Loucy (cell line): Measurements from ENCODE around the gene MYO1F.

Source experiments
- H2AFZ ChIP-seq: fragments of 200-600 bp; sonication (generic); 2 replicates; pipeline ENCODE4 v1.6.0; 2016; ENCODE audit warnings: antibody characterized with exemption, mild to moderate bottlenecking, low read length, moderate library complexity
- H3F3A ChIP-seq: fragments of 200-600 bp; 2 replicates; pipeline ENCODE4 v1.6.0; 2016; ENCODE audit warnings: antibody characterized with exemption, low read depth, mild to moderate bottlenecking
- H3K27me3 ChIP-seq: fragments of 200-600 bp; sonication (generic); 2 replicates; pipeline ENCODE4 v1.6.1; 2014; ENCODE audit warnings: low read length, mild to moderate bottlenecking; ENCODE audit not compliant: insufficient read depth, poor library complexity, severe bottlenecking
- H3K36me3 ChIP-seq: fragments of 200-600 bp; sonication (generic); 2 replicates; pipeline ENCODE4 v1.6.1; 2016; ENCODE audit warnings: low read length; ENCODE audit not compliant: insufficient read depth
- H3K4me1 ChIP-seq: fragments of 200-600 bp; sonication (generic); 2 replicates; pipeline ENCODE4 v1.5.1; 2014; ENCODE audit warnings: low read length, mild to moderate bottlenecking; ENCODE audit not compliant: insufficient read depth, poor library complexity, severe bottlenecking
- H3K4me2 ChIP-seq: fragments of 200-600 bp; sonication (generic); 2 replicates; pipeline ENCODE4 v1.6.0; 2014; ENCODE audit warnings: antibody characterized with exemption, low read length, low read depth, mild to moderate bottlenecking; ENCODE audit not compliant: poor library complexity, severe bottlenecking
- H3K4me3 ChIP-seq: fragments of 200-600 bp; sonication (generic); 2 replicates; pipeline ENCODE4 v1.5.1; 2014; ENCODE audit warnings: low read length, mild to moderate bottlenecking, mixed read lengths; ENCODE audit not compliant: poor library complexity, severe bottlenecking
- H3K79me2 ChIP-seq: fragments of 200-600 bp; sonication (generic); 2 replicates; pipeline ENCODE4 v1.6.1; 2014; ENCODE audit warnings: low read length; ENCODE audit not compliant: insufficient read depth
- H3K9ac ChIP-seq: fragments of 200-600 bp; sonication (generic); 2 replicates; pipeline ENCODE4 v1.6.0; 2014; ENCODE audit warnings: mild to moderate bottlenecking, low read depth, low read length, moderate library complexity; ENCODE audit not compliant: poor library complexity, severe bottlenecking
- H3K9me2 ChIP-seq: fragments of 200-600 bp; sonication (generic); replicated peaks from 2 replicates; pipeline ENCODE4 v1.6.1; 2016; ENCODE audit warnings: low read depth, low read length, mixed read lengths
- H3K9me3 ChIP-seq: fragments of 200-600 bp; sonication (generic); 2 replicates; pipeline ENCODE4 v1.6.1; 2014; ENCODE audit warnings: mild to moderate bottlenecking, antibody characterized with exemption, low read length, low read depth; ENCODE audit not compliant: insufficient read depth
- H4K20me1 ChIP-seq: fragments of 200-600 bp; sonication (generic); 2 replicates; pipeline ENCODE4 v1.6.0; 2014; ENCODE audit warnings: antibody characterized with exemption, low read length, mild to moderate bottlenecking; ENCODE audit not compliant: insufficient read depth, poor library complexity, severe bottlenecking
- EZH2phosphoT487 ChIP-seq: fragments of 200-600 bp; IDR thresholded peaks from 2 replicates; pipeline ENCODE4 v1.6.1; 2018; ENCODE audit warnings: antibody characterized with exemption, mild to moderate bottlenecking, moderate library complexity, borderline replicate concordance
- TF ChIP-seq, protein P1 (sequence below): fragments of 200-600 bp; sonication (generic); conservative IDR thresholded peaks from 2 replicates; pipeline ENCODE4 v1.5.1; 2014; ENCODE audit warnings: mild to moderate bottlenecking, antibody characterized with exemption, low read length

MYO1F gene

DNA sequence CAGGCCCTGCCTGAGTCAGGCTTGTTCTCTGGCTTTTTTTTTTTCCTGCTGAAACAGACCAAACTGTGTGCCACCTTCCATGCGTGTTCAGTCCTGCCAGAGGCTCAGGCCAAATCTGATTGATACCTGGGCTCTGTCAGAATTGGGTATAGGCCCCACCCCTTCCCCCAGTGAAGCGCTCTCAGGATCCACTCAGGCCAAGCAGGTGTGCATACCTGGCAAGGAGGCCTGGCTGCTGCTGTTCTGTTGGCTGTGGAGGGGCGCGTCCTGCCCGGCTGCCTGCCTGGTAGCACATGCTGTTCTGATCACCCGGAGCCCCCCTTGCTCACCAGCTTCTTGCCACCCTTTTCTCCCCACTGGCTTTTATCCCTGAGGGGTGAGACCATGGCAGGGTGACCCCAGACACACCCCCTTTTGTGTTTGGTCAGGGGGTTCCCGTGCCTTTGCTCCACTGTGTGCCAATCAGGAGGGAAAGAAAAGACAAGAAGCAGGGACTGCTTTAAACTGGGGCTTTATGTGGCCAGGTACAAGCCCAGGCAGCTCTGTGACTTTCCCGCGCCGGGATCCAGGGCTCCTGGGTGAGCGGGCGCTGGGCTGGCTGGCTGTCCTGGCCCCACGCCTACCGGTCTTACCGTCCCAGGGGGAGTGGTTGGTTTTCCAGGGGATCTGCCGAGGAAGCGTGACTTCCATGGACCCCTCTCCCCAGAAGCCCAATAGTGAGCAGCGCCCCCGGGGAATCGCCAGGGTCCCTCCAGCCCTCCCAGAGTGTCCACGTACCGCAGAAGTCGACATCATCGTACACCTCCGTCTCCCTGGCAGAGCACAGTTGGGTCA, 87.5 kb downstream of the MYO1F start:
- Histone ChIP-seq H4K20me1 (peaks cover 32% of the 10 kb centered on the region), H3K27me3 (no peaks in the 10 kb centered on the region), H3F3A (0 out of 2 replicates have a peak, but pooled peaks cover 6% of the 10 kb centered on the region), H3K4me2 (no peak overlapping the region), H3K79me2 (peaks cover 15% of the 10 kb centered on the region; the same call in 1 of the 2 replicates), H3K4me3 (no peak overlapping the region), H3K9ac (no peak overlapping the region), H3K9me3 (no peaks in the 10 kb centered on the region), H3K36me3 (peaks cover 65% of the 10 kb centered on the region), H3K4me1 (peaks cover 24% of the 10 kb centered on the region), H2AFZ (no peak overlapping the region), H3K9me2 (no peaks in the 10 kb centered on the region)
- TF ChIP-seq, protein P1, sequence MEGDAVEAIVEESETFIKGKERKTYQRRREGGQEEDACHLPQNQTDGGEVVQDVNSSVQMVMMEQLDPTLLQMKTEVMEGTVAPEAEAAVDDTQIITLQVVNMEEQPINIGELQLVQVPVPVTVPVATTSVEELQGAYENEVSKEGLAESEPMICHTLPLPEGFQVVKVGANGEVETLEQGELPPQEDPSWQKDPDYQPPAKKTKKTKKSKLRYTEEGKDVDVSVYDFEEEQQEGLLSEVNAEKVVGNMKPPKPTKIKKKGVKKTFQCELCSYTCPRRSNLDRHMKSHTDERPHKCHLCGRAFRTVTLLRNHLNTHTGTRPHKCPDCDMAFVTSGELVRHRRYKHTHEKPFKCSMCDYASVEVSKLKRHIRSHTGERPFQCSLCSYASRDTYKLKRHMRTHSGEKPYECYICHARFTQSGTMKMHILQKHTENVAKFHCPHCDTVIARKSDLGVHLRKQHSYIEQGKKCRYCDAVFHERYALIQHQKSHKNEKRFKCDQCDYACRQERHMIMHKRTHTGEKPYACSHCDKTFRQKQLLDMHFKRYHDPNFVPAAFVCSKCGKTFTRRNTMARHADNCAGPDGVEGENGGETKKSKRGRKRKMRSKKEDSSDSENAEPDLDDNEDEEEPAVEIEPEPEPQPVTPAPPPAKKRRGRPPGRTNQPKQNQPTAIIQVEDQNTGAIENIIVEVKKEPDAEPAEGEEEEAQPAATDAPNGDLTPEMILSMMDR, result no peak
- TF ChIP-seq EZH2phosphoT487, result no peak

DNA sequence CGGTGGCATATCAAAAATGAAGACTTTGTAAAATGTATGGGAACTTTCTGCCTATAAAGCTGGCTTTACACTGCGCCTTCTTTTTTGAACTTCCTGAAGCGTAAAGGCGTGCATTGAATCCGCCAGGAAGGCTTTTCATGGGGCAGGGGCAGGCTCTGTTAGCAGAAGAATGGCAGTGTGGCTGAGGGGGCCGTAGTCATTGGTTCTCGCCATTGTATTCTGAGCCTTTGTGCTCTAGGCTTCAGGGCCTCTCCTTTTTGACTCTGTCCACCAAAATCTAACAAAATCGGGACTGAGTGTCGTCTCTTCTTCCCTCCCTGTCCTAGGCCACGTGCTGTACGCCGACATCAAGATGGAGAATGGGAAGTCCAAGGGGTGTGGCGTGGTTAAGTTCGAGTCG, 88.9 kb downstream of the MYO1F start:
- Histone ChIP-seq H2AFZ (no peak overlapping the region), H3K4me2 (peak overlapping the region; percentile 51), H3K36me3 (peaks cover 78% of the 10 kb centered on the region), H3K27me3 (no peaks in the 10 kb centered on the region), H3K9me3 (no peaks in the 10 kb centered on the region), H3K4me3 (no peak overlapping the region), H3K79me2 (peaks cover 29% of the 10 kb centered on the region; the same call in 1 of the 2 replicates), H3K9me2 (no peaks in the 10 kb centered on the region), H3F3A (0 out of 2 replicates have a peak, but pooled peaks cover 6% of the 10 kb centered on the region), H3K4me1 (peaks cover 18% of the 10 kb centered on the region), H3K9ac (peak overlapping the region; percentile 34), H4K20me1 (peaks cover 43% of the 10 kb centered on the region)
- TF ChIP-seq, protein P1, result no peak
- no peak for TF ChIP-seq EZH2phosphoT487

DNA sequence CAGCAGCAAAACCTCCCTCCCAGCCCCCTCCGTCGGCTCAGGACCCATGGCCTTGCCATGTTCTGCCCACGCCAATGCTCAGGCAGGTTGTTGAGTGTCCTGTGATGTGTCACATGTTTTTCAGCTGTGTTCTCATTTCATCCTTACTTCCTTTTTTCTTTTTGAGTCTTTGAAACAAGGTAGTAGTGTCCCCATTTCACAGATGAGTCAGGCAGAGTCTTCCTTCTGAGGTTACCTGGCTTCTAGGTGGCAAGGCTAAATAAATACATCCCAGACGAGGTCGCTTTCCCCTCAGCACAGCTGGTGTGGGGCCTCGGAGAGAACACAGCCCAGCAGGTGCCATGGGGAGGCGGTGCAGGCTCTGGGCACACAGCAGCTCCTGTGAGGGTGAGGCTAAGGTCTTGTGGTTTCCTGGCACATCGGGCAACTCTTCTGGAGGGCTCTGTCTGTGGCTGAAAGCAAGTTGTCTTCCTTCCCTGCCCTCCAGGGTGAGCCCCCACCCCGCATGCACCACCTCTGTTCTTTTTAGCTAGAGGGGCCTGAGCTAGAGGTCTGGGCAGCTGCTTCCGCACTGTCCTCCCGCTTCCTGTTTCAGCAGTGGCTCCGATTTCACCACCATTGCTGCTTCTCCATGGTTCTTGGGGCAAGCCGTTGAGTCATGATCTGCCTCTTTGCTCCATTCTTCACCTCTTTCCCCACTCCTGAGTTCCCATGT, 89.9 kb downstream of the MYO1F start:
- H2AFZ ChIP-seq, result no peak overlapping the region
- peak overlapping the region; percentile 32 for H3K4me3 ChIP-seq
- peak overlapping the region; percentile 34 for H3K9ac ChIP-seq
- peaks cover 40% of the 10 kb centered on the region for H3K79me2 ChIP-seq
- H3K27me3 ChIP-seq, result no peaks in the 10 kb centered on the region
- no peaks in the 10 kb centered on the region for H3K9me3 ChIP-seq
- no peaks in the 10 kb centered on the region for H3K9me2 ChIP-seq
- peaks cover 18% of the 10 kb centered on the region for H3K4me1 ChIP-seq
- peaks cover 89% of the 10 kb centered on the region for H3K36me3 ChIP-seq
- H3K4me2 ChIP-seq, result peak overlapping the region; percentile 51
- H4K20me1 ChIP-seq, result peaks cover 54% of the 10 kb centered on the region
- H3F3A ChIP-seq, result 0 out of 2 replicates have a peak, but pooled peaks cover 6% of the 10 kb centered on the region
- TF ChIP-seq, protein P1, result peak; percentile 68
- TF ChIP-seq EZH2phosphoT487, result no peak
